Measurements from ENCODE around the gene CIC.
A peak's percentile ranks its signal among the peaks of the same experiment; 100 is the strongest.

Gene CIC

GRCh38 chr19:42277821-42278451, 8.9 kb downstream of the CIC start:
- DNase-seq (ENCODE audit: low read depth), result no peak

- DNase-seq (ENCODE audit: low read depth), result no peak
Measured at GRCh38 chr19:42278452-42279154, 9.6 kb downstream of the CIC start.

GRCh38 chr19:42279155-42279901, 10.3 kb downstream of the CIC start:
- no peak for DNase-seq (ENCODE audit: low read depth)

- DNase-seq (ENCODE audit: low read depth), result peak; percentile 56
Measured at GRCh38 chr19:42279902-42280814, 11.1 kb downstream of the CIC start.

GRCh38 chr19:42280815-42281145, 11.7 kb downstream of the CIC start:
- DNase-seq (ENCODE audit: low read depth), result no peak

- no peak for DNase-seq (ENCODE audit: low read depth)
Measured at GRCh38 chr19:42281146-42281826, 12.2 kb downstream of the CIC start.

- DNase-seq (ENCODE audit: low read depth), result no peak
Measured at GRCh38 chr19:42281827-42282762, 13.0 kb downstream of the CIC start.

GRCh38 chr19:42282819-42283187, 13.8 kb downstream of the CIC start:
- no peak for DNase-seq (ENCODE audit: low read depth)

- DNase-seq (ENCODE audit: low read depth), result peak; percentile 56
Measured at GRCh38 chr19:42283188-42284065, 14.4 kb downstream of the CIC start.

GRCh38 chr19:42284066-42284501, 15.0 kb downstream of the CIC start:
- DNase-seq (ENCODE audit: low read depth), result no peak

GRCh38 chr19:42284591-42285341, 15.7 kb downstream of the CIC start:
- no peak for DNase-seq (ENCODE audit: low read depth)

- no peak for DNase-seq (ENCODE audit: low read depth)
Measured at GRCh38 chr19:42285541-42285941, 16.5 kb downstream of the CIC start.

GRCh38 chr19:42285988-42286348, 16.9 kb downstream of the CIC start:
- DNase-seq (ENCODE audit: low read depth), result no peak

- DNase-seq (ENCODE audit: low read depth), result no peak
Measured at GRCh38 chr19:42286349-42287016, 17.4 kb downstream of the CIC start.

- DNase-seq (ENCODE audit: low read depth), result no peak
Measured at GRCh38 chr19:42287017-42287826, 18.2 kb downstream of the CIC start.

GRCh38 chr19:42287827-42288107, 18.7 kb downstream of the CIC start:
- DNase-seq (ENCODE audit: low read depth), result no peak

- DNase-seq (ENCODE audit: low read depth), result no peak
Measured at GRCh38 chr19:42288387-42288786, 19.3 kb downstream of the CIC start.

Data from HS-5 (cell line).